ENCODE results near the gene MFSD6.

MFSD6 gene

GRCh38 chr2:190540048-190540447 is 131.9 kb downstream of the MFSD6 start:
- H3K27ac ChIP-seq: no peak overlapping the region
- TF ChIP-seq CTCF (conservative IDR thresholded peaks at IDR 0.05) (no peak), ZFX (IDR thresholded peaks at IDR 0.05) (no peak)

GRCh38 chr2:190545093-190545492 is 136.9 kb downstream of the MFSD6 start:
- H3K27ac ChIP-seq: no peak overlapping the region
- no peak for TF ChIP-seq CTCF (conservative IDR thresholded peaks at IDR 0.05)
- no peak for TF ChIP-seq ZFX (IDR thresholded peaks at IDR 0.05)

GRCh38 chr2:190545555-190546385 is 137.6 kb downstream of the MFSD6 start:
- TF ChIP-seq CTCF (conservative IDR thresholded peaks at IDR 0.05) (no peak), ZFX (IDR thresholded peaks at IDR 0.05) (no peak)
- no peak overlapping the region for H3K27ac ChIP-seq

GRCh38 chr2:190546734-190547133 is 138.6 kb downstream of the MFSD6 start:
- no peak overlapping the region for H3K27ac ChIP-seq
- TF ChIP-seq ZFX (IDR thresholded peaks at IDR 0.05) (no peak), CTCF (conservative IDR thresholded peaks at IDR 0.05) (no peak)

- H3K27ac ChIP-seq: no peak overlapping the region
- no peak for TF ChIP-seq CTCF (conservative IDR thresholded peaks at IDR 0.05)
- TF ChIP-seq ZFX (IDR thresholded peaks at IDR 0.05): no peak
Observed at GRCh38 chr2:190547886-190548285, 139.7 kb downstream of the MFSD6 start.

GRCh38 chr2:190550137-190550536 is 142.0 kb downstream of the MFSD6 start:
- no peak overlapping the region for H3K27ac ChIP-seq
- TF ChIP-seq ZFX (IDR thresholded peaks at IDR 0.05) (no peak), CTCF (conservative IDR thresholded peaks at IDR 0.05) (no peak)
